Measurements from ENCODE around the gene OBSCN.
"Not testable (repeated sequence)": the region's sequence is repeated elsewhere in the genome, so short reads cannot be mapped to it uniquely, and the experiment has no call there.

The OBSCN gene

GRCh38 chr1:228259951-228260350 lies 52.1 kb downstream of the OBSCN start:
- DNase-seq = no peak

GRCh38 chr1:228261706-228262105 lies 53.9 kb downstream of the OBSCN start:
- DNase-seq = no peak

- DNase-seq = no peak
Measured at GRCh38 chr1:228262475-228262874, 54.6 kb downstream of the OBSCN start.

GRCh38 chr1:228263636-228264035 lies 55.8 kb downstream of the OBSCN start:
- no peak for DNase-seq

GRCh38 chr1:228264090-228264829 lies 56.4 kb downstream of the OBSCN start:
- DNase-seq = no peak

GRCh38 chr1:228265167-228265566 lies 57.3 kb downstream of the OBSCN start:
- DNase-seq = no peak

GRCh38 chr1:228267962-228268880 lies 60.4 kb downstream of the OBSCN start:
- no peak for DNase-seq

- no peak for DNase-seq
Measured at GRCh38 chr1:228268881-228269265, 61.0 kb downstream of the OBSCN start.

- not testable (repeated sequence) for DNase-seq
Measured at GRCh38 chr1:228269431-228269830, 61.6 kb downstream of the OBSCN start.

- DNase-seq = no peak
Measured at GRCh38 chr1:228270032-228270431, 62.2 kb downstream of the OBSCN start.

- no peak for DNase-seq
Measured at GRCh38 chr1:228271701-228272251, 63.9 kb downstream of the OBSCN start.

- no peak for DNase-seq
Measured at GRCh38 chr1:228272331-228272791, 64.5 kb downstream of the OBSCN start.

GRCh38 chr1:228272831-228273571 lies 65.2 kb downstream of the OBSCN start:
- no peak for DNase-seq

GRCh38 chr1:228273720-228274451 lies 66.0 kb downstream of the OBSCN start:
- no peak for DNase-seq

- no peak for DNase-seq
Measured at GRCh38 chr1:228274452-228275178, 66.8 kb downstream of the OBSCN start.

GRCh38 chr1:228275179-228275429 lies 67.3 kb downstream of the OBSCN start:
- DNase-seq = no peak

GRCh38 chr1:228275430-228276173 lies 67.8 kb downstream of the OBSCN start:
- DNase-seq = peak; percentile 75 to 91 (median 84)

- DNase-seq = no peak
Measured at GRCh38 chr1:228276174-228276831, 68.5 kb downstream of the OBSCN start.

GRCh38 chr1:228276901-228277490 lies 69.2 kb downstream of the OBSCN start:
- DNase-seq = no peak
